A673 (cell line): ENCODE results near the gene PLCD3.
A peak's percentile ranks its signal among the peaks of the same experiment; 100 is the strongest.

Experiments
- EZH2 ChIP-seq: fragments of 200-600 bp; sonication (generic); IDR thresholded peaks from 2 replicates; pipeline ENCODE4 v1.6.1; 2017; ENCODE audit warnings: borderline replicate concordance, low read depth, mild to moderate bottlenecking, mixed read lengths, antibody characterized with exemption, low read length; ENCODE audit not compliant: poor library complexity, severe bottlenecking
- TF ChIP-seq, protein P1 (sequence below): fragments of 300-800, 200-600 bp; sonication (generic); conservative IDR thresholded peaks from 2 replicates; pipeline ENCODE4 v1.5.1; 2017; ENCODE audit warnings: low read depth, mild to moderate bottlenecking, antibody characterized with exemption, low read length, moderate library complexity, mixed read lengths

DNA sequence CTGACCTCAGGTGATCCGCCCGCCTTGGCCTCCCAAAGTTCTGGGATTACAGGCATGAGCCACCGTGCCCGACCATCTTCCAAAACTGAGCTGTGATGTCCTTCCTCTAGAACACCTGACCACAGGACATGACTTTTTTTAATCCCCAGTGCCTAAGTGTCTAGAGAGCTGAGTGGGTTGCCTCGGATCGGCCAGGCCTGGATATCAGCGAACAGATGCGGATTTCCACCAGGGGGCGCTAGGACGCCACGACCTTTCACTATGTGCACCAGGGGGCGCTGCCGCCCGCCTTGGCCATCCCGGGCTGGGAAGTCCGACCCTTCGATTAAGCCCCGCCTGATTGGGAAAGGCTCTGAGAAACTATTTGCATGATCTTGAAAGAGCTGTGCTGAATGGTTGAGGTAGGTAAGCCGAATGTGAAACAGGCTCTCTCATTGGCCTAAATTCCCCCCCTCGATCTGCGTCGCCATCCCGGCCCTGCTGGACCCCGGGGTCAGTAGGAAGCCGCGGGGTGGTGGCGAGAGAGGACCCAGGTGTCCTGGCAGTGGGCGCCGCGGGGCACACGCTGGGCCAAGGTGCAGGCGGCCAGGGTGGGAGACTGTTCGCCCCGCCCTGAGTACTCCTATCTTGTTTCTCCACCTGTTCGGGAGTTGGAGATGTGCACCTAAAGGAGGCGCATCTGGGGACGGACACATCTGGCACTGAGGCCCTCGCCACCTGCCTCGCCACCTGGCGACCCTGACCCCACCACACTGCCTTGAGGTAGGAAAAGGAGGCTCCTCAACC is 3.1 kb upstream of the PLCD3 start, which contains the start of gene ACBD4:
- TF ChIP-seq EZH2, result no peak
- TF ChIP-seq, protein P1, sequence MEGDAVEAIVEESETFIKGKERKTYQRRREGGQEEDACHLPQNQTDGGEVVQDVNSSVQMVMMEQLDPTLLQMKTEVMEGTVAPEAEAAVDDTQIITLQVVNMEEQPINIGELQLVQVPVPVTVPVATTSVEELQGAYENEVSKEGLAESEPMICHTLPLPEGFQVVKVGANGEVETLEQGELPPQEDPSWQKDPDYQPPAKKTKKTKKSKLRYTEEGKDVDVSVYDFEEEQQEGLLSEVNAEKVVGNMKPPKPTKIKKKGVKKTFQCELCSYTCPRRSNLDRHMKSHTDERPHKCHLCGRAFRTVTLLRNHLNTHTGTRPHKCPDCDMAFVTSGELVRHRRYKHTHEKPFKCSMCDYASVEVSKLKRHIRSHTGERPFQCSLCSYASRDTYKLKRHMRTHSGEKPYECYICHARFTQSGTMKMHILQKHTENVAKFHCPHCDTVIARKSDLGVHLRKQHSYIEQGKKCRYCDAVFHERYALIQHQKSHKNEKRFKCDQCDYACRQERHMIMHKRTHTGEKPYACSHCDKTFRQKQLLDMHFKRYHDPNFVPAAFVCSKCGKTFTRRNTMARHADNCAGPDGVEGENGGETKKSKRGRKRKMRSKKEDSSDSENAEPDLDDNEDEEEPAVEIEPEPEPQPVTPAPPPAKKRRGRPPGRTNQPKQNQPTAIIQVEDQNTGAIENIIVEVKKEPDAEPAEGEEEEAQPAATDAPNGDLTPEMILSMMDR, result peak; percentile 99
